Measurements from ENCODE around the gene DNAJB5.

The DNAJB5 gene

DNA sequence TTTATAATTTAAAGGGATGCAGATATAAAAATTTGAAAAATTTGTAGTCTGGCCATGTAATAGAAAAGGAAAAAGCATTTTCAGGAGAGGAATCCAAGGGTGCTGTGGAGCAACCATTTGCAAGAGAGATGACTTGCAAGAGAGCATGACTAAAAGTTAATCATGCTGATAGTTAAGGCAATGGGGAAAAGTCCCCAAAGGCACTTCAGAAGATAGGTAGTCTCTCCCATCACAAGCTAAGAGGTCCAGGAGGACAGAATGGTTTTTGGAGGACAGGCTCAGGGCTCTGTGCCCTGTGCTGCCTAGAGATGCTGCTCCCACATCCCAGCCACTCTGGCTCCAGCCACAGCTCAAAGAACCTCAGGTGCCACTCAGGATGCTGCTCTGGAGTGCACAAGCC lies 38.8 kb downstream of the DNAJB5 start:
- H3K4me1 ChIP-seq (ENCODE audit: control insufficient read depth, insufficient read depth, low read length, poor library complexity, severe bottlenecking): peaks cover 24% of the 10 kb centered on the region
- peaks cover 19% of the 10 kb centered on the region for H3K9me3 ChIP-seq (ENCODE audit: control insufficient read depth, low read length)
- peaks cover 12% of the 10 kb centered on the region for H3K36me3 ChIP-seq (ENCODE audit: control insufficient read depth, insufficient read depth, low read length)
- no peak overlapping the region for H3K27ac ChIP-seq (ENCODE audit: low read depth, low read length, severe bottlenecking)
- H3K4me3 ChIP-seq (ENCODE audit: extremely low read depth, insufficient read depth, low read length, poor library complexity, severe bottlenecking): no peak overlapping the region

- Histone ChIP-seq H3K9me3 (ENCODE audit: control insufficient read depth, low read length) (peaks cover 19% of the 10 kb centered on the region), H3K4me3 (ENCODE audit: extremely low read depth, insufficient read depth, low read length, poor library complexity, severe bottlenecking) (no peak overlapping the region), H3K36me3 (ENCODE audit: control insufficient read depth, insufficient read depth, low read length) (peaks cover 15% of the 10 kb centered on the region), H3K4me1 (ENCODE audit: control insufficient read depth, insufficient read depth, low read length, poor library complexity, severe bottlenecking) (peaks cover 22% of the 10 kb centered on the region), H3K27ac (ENCODE audit: low read depth, low read length, severe bottlenecking) (no peak overlapping the region)
- 88 to 95% methylated on average over 1 to 3 of the region's 4 CpGs for WGBS, 2 experiments (ENCODE audit: insufficient coverage in 2 of 2)
These were observed 39.7 kb downstream of the DNAJB5 start for GRCh38 chr9:35029241-35029640.

DNA sequence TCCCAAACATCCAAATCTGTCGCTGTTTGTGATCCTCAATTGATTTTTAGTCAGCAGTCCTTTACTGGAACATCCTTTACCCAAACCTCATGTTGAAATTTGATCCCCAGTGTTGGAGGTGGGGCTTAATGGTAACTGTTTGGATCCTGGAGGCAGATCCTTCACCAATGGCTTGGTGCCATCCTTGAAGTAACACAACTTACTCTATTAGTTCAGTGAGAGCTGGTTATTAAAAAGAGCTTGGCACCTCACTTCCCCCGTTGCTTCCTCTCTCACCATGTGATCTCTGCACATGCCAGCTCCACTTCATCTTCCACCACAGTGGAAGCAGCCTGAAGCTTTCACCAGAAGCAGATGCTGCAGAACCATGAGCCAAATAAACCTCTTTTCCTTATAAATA lies 40.3 kb downstream of the DNAJB5 start:
- Histone ChIP-seq H3K36me3 (ENCODE audit: control insufficient read depth, insufficient read depth, low read length) (peaks cover 15% of the 10 kb centered on the region), H3K4me1 (ENCODE audit: control insufficient read depth, insufficient read depth, low read length, poor library complexity, severe bottlenecking) (peaks cover 22% of the 10 kb centered on the region), H3K9me3 (ENCODE audit: control insufficient read depth, low read length) (peaks cover 19% of the 10 kb centered on the region), H3K4me3 (ENCODE audit: extremely low read depth, insufficient read depth, low read length, poor library complexity, severe bottlenecking) (no peak overlapping the region), H3K27ac (ENCODE audit: low read depth, low read length, severe bottlenecking) (no peak overlapping the region)
- no CpG with 5 or more reads among the region's 2 CpGs for WGBS, 2 experiments (ENCODE audit: insufficient coverage in 2 of 2)

DNA sequence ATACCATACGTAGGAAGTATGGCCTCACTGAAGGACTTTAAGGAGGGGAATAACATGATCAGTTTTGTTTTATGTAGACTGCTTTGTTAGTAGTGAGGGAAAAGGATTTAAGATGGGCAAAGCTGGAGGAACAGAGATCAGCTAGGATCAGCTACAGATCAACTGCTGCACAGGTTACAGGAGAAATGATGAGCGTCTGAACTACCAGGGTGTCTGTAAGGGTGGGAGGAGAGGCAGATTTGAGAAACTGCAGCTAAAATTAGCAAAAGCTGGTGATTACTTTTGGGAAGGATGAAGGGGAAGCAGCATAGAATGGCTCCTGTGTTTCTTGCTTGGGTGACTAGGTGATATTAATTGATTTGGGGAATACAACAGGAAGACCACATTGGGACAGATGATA lies 43.6 kb downstream of the DNAJB5 start:
- WGBS, 2 experiments (ENCODE audit: insufficient coverage in 2 of 2): 100% methylated on average over 2 of the region's 2 CpGs
- Histone ChIP-seq H3K4me1 (ENCODE audit: control insufficient read depth, insufficient read depth, low read length, poor library complexity, severe bottlenecking) (no peaks in the 10 kb centered on the region), H3K36me3 (ENCODE audit: control insufficient read depth, insufficient read depth, low read length) (peaks cover 29% of the 10 kb centered on the region), H3K9me3 (ENCODE audit: control insufficient read depth, low read length) (peaks cover 19% of the 10 kb centered on the region), H3K4me3 (ENCODE audit: extremely low read depth, insufficient read depth, low read length, poor library complexity, severe bottlenecking) (no peak overlapping the region), H3K27ac (ENCODE audit: low read depth, low read length, severe bottlenecking) (no peak overlapping the region)

GRCh38 chr9:35035851-35036701 lies 46.5 kb downstream of the DNAJB5 start:
- H3K4me1 ChIP-seq (ENCODE audit: control insufficient read depth, insufficient read depth, low read length, poor library complexity, severe bottlenecking): no peaks in the 10 kb centered on the region
- peaks cover 24% of the 10 kb centered on the region for H3K36me3 ChIP-seq (ENCODE audit: control insufficient read depth, insufficient read depth, low read length)
- 94 to 97% methylated on average over 44 to 45 of the region's 48 CpGs for WGBS, 2 experiments (ENCODE audit: insufficient coverage in 2 of 2)
- no peaks in the 10 kb centered on the region for H3K9me3 ChIP-seq (ENCODE audit: control insufficient read depth, low read length)
- no peak overlapping the region for H3K27ac ChIP-seq (ENCODE audit: low read depth, low read length, severe bottlenecking)
- no peak overlapping the region for H3K4me3 ChIP-seq (ENCODE audit: extremely low read depth, insufficient read depth, low read length, poor library complexity, severe bottlenecking)

- H3K27ac ChIP-seq (ENCODE audit: low read depth, low read length, severe bottlenecking): no peak overlapping the region
- no peak overlapping the region for H3K4me3 ChIP-seq (ENCODE audit: extremely low read depth, insufficient read depth, low read length, poor library complexity, severe bottlenecking)
- peaks cover 16% of the 10 kb centered on the region for H3K4me1 ChIP-seq (ENCODE audit: control insufficient read depth, insufficient read depth, low read length, poor library complexity, severe bottlenecking)
- H3K9me3 ChIP-seq (ENCODE audit: control insufficient read depth, low read length): no peaks in the 10 kb centered on the region
- H3K36me3 ChIP-seq (ENCODE audit: control insufficient read depth, insufficient read depth, low read length): peaks cover 50% of the 10 kb centered on the region
- WGBS, 2 experiments (ENCODE audit: insufficient coverage in 2 of 2): 94 to 100% methylated on average over 1 to 3 of the region's 3 CpGs
These were observed 52.6 kb downstream of the DNAJB5 start for GRCh38 chr9:35042081-35042604.

- Histone ChIP-seq H3K4me3 (ENCODE audit: extremely low read depth, insufficient read depth, low read length, poor library complexity, severe bottlenecking) (no peak overlapping the region), H3K36me3 (ENCODE audit: control insufficient read depth, insufficient read depth, low read length) (peaks cover 48% of the 10 kb centered on the region), H3K4me1 (ENCODE audit: control insufficient read depth, insufficient read depth, low read length, poor library complexity, severe bottlenecking) (peaks cover 16% of the 10 kb centered on the region), H3K27ac (ENCODE audit: low read depth, low read length, severe bottlenecking) (no peak overlapping the region), H3K9me3 (ENCODE audit: control insufficient read depth, low read length) (no peaks in the 10 kb centered on the region)
- 93% methylated on average over 3 to 4 of the region's 6 CpGs for WGBS, 2 experiments (ENCODE audit: insufficient coverage in 2 of 2)
These were observed 53.5 kb downstream of the DNAJB5 start for GRCh38 chr9:35042891-35043545.

- Histone ChIP-seq H3K4me1 (ENCODE audit: control insufficient read depth, insufficient read depth, low read length, poor library complexity, severe bottlenecking) (peaks cover 16% of the 10 kb centered on the region), H3K9me3 (ENCODE audit: control insufficient read depth, low read length) (no peaks in the 10 kb centered on the region), H3K36me3 (ENCODE audit: control insufficient read depth, insufficient read depth, low read length) (peaks cover 51% of the 10 kb centered on the region), H3K27ac (ENCODE audit: low read depth, low read length, severe bottlenecking) (no peak overlapping the region), H3K4me3 (ENCODE audit: extremely low read depth, insufficient read depth, low read length, poor library complexity, severe bottlenecking) (no peak overlapping the region)
- 60 to 64% methylated on average over 1 to 2 of the region's 3 CpGs for WGBS, 2 experiments (ENCODE audit: insufficient coverage in 2 of 2)
These were observed 54.5 kb downstream of the DNAJB5 start for GRCh38 chr9:35044071-35044470.
